GM21360 (cell line): ENCODE measurements around the gene PPP1R9A.

ENCODE experiments used
- ATAC-seq: cut with Tn5 transposase; IDR thresholded peaks from one replicate; pipeline ENCODE4 v1.9.1; 2021; ENCODE audit warnings: mild to moderate bottlenecking, moderate library complexity; ENCODE audit not compliant: unreplicated experiment

PPP1R9A gene

DNA sequence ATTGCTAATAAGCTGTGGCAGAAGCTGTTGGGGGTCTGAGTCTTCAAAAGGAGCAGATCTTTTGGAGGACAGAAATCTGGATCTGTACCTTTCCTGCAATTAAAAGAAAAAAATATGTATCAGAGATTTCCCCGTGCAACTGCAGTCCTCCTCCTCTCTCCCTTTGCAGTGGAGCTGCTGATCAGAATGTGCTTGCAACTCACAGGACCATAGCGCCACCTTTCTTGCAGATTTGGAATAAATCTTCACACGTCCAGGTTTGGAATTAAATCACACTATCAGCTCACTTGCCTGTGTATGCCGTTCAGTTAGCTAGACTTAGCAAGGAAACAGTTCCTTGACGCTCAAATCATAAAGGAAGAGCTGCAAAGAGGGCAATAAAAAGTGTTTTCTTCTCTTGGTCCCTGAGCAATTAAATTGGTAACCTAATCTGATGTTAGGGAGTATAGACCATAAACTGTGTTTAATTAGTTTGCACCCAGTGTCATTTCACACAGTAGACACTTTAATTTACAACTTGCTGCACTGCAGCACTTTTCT lies 339.5 kb downstream of the PPP1R9A start:
- peak; percentile 80 for ATAC-seq

DNA sequence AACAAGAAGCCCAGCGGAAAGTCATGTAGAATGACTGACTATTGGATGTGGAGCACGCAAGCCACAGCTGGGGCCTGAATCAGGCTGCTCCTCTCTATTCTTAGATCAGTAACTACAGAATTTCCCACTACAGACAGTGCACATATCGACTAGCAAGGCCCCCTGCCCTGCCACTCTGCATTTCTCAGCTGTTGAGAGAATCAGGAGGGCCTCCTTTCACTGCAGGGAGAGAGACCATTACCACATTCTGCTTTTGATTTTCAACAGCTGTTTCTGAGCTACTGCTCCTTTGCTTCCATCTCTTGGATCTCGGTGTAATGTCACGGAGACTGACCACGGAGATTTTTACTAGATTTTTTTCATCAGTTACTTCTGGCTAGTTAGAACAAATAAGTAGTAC lies 343.2 kb downstream of the PPP1R9A start:
- ATAC-seq: no peak

DNA sequence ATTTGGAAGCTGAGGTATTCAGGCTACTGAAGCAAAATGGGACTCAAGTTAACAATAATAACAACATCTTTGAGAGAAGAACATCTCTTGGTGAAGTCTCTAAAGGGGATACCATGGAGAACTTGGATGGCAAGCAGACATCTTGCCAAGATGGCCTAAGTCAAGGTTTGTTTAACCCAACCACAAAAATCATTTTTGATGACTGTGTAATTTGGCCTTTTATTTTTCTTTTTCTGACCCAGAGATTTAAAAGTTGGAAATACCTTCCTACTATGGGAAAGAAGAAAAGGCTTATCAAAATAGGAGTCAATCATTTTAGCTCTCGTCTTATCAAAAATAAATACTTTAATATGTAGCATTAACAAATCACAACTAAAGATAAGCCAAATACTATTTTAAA lies 344.6 kb downstream of the PPP1R9A start:
- ATAC-seq: no peak

DNA sequence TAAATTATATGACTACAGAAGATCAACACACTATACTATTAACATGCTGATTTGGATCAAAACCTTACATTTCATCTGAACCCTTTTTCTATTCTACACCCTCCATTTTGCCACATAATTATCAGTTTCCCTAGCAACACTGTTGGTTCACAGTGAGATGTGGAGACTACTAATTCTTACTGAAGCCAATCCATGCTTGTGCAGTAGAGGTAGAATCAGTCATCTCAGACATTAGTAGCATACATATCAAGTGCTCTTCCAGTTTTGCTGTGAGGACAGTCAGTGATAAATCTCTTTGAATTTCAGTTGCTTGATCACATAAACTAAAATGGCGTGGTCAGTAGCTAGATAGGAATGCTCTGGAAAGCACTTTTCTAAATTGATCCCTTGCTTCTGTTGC lies 346.6 kb downstream of the PPP1R9A start:
- no peak for ATAC-seq

DNA sequence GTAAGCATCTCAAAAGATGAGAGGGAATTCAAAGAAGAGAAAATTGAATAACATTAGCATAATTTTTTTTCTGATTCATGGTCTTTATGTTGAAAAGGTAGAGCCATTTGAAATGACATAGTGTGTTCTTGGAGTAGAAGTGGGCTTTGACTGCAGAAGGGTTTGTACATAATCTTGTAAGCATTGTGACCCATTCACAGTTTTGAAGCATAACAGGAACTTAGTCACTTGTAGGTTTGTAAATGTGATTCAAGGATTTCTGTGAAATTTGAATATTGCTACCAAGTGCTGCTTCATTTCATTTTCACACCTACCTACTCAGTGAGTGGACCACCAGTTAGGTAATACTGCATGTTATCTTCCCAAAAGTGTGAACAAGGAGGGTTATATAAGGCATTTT lies 348.3 kb downstream of the PPP1R9A start:
- ATAC-seq: no peak

DNA sequence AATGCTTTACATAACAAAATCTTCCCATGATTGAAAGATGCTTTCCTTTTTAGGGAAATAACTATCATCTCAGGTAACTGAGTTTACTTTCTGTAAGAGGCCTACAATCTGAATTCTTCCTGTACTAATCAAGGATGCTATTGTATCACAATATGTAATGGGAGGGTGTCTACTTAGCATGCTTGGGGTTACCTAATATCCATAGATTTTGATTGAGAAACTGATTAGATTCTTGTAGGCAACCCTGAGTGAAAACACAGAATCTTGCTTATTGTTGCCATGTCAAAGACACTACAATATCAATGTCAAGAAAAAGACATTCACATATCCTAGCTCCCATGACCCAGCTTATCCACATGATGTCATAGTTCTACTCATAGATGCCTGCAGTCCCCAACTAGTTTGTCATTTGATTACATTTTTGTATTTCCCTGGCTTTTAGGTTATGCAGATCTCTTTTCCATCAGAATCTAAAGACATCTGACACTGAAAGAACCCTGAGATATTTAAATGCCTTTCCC lies 354.6 kb downstream of the PPP1R9A start:
- no peak for ATAC-seq

DNA sequence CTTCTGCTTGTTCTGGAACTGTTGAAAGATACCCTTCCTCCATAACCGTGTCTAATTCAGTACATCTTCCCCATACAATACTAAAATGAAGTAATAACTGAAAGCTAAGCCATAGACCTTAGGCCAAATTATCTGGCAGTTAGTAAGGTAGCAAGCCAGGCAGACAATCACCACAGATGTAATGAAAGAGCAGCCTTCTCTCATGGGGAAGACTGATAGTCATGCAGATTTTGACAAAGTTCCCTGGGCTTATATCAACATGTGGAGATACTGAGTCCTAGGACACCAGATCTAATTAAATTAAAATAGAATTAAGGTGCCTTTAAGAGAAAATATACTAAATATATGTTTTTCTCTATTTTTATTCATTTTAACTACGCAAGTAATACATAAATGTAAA lies 355.5 kb downstream of the PPP1R9A start:
- ATAC-seq: no peak

DNA sequence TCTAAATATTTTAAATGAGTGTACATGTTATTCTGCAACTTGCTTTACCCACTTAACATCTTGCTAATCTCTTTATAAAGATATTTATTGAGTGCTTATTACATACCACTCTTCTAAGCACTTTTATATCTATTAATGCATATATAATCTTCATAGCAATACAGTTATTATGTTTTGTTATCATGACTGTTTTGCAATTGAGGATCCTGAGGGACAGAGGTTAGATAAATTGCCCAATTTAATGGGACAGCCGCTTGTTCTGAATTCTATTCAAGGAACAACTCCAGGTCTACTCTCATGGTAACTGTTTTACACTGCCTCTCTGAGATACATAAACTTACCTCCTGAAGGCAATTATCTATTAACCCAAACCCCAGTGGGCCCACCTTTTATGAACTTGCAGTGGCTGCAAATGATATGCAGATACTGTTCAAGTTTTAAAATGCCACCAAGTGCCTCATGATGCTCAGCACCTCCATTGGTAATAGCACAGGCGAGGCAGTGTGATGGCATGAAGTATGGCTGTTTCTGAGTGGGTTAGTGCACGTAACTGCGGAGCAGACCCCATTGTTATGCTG lies 356.5 kb downstream of the PPP1R9A start:
- ATAC-seq: no peak

DNA sequence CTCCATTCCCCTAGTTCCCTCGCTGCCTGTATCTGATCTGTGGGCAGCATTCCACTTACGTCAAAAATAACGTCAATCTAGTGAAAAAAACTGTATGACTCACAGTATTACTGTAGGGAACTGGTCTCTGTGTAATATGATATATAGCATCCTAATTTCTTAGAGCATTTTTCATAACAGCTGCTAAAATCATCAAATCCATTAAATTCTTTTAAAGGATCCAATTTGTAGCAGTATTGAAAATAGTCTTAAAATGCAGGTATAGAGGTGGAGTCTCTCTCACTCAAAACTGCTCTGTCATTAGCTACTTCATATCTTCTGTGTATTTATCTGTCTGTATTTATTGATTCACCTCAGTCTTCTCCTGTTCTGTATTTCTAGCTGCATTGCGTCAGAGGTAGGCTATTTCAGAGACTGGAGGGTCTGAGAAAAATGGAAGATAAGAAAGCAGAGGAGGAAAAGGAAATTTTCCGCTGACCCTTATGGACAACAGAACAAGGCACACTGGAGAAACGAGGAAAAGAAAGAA lies 357.0 kb downstream of the PPP1R9A start:
- ATAC-seq: no peak

DNA sequence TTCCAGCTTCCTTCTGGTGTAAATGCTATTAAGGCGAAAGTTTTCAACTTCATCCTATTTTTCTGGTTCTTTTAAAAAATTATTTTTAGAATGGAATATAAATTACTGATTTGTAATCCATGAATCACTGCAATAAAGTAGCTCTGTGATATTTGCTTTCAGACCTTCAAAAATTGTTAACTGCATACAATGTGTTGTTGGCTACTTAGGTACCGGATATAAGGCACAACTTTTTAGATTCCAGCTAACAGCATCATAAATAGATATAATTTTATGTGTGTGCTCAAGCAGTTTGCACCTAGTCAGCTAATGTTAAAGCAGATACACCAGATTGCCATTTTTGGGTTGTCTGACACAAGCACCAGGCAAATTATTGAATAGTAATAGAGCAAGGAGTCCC lies 358.2 kb downstream of the PPP1R9A start:
- no peak for ATAC-seq

DNA sequence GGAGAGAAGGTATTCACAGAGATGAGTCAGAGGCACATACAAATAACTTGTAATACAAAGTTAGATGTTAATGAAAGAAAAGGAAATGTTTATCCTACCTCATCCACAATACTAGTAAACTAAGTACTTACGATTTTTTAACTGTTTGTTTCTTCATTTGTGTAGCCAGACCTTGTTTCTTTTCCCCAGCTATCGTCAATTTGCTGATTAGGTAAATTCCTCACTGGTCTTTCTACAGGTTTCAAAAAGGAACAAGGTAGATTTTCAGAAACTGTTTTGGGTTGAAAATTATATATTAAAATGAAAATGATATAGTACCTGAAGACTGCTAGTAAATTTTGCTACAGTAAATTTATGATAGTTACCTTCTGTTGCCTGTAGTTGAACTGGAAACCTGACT lies 360.4 kb downstream of the PPP1R9A start:
- no peak for ATAC-seq

DNA sequence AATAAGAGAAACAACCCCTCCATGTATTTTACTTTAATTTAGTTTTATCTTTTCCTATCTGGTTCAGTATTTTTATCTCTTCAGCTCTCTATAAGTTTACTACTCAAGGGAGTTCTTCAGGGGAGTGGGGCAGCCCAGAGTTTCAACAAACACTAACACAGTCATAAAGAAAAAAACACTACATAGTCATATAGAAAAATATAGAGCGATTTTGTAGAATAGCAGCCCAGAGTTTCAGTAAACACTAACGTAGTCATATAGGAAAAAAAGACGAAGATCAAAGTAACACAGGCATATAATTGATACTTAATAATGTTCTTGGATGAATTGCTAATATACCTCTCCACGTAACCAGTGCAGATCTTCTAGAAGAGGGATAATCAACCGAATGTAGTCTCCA lies 362.2 kb downstream of the PPP1R9A start:
- no peak for ATAC-seq

DNA sequence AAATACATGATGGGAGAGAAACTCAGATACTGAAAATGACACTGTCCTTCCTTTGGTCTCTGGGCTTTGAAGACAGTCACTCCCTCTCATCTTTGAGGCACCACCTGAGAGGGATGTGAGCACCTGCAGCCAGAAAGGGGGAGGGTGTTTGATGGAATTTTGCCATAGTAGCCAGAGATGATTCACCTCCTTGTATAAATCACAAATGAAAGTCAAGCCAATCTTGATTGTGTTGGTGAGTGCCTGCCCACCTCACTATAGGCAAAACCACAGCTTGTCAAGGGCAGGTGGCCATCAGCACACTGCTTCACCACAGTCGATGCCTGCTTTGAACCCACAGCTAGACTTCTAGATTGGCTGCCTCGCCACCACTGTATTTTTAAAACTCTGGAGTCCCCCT lies 368.7 kb downstream of the PPP1R9A start:
- ATAC-seq: no peak

DNA sequence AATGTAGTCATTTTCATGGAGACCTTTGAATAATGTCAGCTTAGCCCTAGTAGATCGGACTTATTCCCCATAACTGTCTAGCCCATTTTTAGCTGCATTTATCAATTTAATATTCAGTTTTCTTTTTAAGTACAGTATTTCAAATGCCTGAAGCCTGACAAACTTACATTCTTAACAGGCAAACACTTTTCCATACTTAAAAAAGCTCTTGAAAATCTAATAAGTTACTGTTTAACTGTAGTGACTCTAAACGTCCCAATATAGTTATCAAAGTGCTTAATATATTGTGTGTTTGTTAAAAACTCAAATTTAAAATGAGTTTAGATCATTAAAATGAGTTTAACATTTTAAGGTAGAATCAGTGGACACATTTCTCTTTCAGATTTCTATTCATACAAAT lies 372.0 kb downstream of the PPP1R9A start:
- ATAC-seq: no peak

DNA sequence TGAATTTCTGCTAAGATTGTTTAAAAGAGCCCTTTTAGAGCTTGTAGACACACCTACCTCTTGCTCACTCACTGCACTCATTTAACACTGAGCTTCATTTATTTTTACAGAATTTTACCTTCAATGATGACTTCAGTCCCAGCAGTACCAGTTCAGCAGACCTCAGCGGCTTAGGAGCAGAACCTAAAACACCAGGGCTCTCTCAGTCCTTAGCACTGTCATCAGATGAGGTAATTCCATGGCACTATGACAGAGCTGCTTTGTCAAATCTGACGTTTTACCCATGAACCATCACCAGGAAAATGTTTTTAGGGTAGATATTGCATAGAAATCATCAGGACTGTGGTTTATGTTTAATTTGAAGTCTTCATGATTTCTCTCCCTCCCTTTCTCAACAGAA lies 378.7 kb downstream of the PPP1R9A start:
- ATAC-seq: no peak

DNA sequence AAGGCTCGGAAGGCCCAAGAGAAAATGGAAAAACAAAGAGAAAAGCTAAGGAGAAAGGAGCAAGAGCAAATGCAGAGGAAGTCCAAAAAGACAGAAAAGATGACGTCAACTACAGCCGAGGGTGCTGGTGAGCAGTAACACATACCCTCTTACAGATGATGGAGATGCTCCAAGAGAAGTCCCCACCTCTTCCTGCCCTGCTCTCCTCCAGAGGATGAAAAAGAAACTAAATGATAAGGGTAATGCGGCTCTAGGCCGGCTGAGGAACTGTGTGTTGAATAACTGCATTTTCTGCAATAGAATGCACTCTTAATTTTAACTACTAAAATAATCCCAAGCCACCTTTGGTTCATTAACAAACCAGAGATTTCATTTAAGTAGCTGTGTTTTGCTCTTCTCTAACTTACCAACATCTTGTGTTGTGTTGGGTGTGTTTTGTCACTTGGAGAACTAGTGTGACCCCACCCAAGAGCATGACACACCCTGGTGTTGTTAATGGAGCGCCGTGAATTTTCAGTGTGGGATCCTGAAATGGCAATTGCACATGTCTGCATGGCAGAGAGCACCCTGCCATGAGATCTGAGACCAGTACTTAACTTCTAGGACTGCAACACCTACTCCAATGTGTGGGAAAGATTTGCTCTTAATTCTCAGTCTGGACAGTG lies 382.9 kb downstream of the PPP1R9A start:
- ATAC-seq: no peak

DNA sequence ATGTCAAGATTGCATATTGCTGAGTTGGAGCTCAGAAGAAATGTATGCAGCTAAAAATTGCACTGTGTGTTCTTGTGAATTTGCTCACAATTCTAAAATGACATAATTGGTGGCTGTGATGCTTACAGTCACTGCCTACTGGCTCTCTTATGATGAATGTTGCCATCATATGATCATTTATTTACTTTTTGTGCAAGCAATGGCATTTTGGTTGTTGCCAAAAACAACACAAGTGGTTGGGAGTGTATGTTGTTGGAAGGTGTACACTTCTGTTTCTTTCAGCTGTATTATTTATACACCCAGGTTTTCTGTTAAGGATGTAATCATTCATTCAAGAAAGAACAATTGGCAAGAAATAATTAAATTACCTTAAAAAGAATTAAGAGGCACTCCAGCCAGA lies 388.0 kb downstream of the PPP1R9A start:
- no peak for ATAC-seq

DNA sequence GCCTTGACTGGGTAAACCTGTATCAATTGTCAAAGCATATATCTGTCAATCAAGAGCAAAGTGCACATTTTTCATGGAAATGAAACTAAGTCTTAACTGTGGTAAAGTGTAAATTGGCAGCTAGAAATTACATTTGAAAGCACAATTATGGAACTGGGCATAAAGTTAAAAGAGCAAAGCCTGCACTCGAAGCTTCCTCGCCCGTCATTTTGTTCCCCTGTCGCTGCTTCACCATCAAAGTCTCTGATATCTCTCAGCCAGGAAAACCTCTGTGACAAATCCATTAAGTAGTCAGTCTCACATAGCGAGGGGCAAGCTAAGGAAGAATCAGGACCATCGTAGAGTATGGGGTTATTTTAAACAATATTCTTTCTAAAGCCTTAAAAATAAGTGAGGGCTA lies 389.1 kb downstream of the PPP1R9A start:
- no peak for ATAC-seq

DNA sequence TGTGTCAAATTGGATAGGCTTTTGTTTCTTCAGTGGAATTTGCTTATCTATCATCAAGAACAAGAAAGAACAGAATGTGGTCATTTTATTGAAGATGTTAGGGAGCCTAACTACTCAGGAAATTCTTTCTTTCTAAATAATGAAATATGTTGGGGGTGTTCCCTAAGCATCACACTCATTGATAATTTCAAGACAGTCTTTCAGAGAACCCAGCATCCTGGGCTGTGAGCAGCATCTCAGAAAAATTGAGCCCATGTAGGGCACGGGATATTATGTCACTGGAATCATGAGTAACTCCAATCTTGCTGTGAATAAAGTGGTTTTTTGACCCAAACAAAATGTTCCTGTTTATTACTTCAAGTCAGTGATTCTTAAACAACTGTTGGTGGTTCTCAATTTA lies 389.6 kb downstream of the PPP1R9A start:
- ATAC-seq: no peak

DNA sequence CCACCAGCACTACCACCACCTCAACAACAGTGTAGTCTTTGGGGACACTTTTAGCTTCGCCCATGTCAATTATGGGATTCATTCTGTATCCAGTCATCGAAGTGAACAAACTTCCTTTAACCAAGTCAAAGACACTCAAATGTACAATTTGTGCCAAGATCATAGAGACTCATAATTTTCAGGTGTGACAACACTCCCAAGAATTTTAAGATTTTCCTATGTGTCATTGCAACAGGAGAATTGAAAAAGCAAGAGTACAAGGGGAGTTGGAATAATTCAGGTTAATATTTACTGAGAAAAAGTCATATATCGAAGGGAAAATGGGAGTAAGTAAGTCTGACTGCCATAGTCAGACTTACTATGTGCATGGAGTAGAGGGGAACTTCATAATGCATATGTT lies 390.7 kb downstream of the PPP1R9A start:
- no peak for ATAC-seq

DNA sequence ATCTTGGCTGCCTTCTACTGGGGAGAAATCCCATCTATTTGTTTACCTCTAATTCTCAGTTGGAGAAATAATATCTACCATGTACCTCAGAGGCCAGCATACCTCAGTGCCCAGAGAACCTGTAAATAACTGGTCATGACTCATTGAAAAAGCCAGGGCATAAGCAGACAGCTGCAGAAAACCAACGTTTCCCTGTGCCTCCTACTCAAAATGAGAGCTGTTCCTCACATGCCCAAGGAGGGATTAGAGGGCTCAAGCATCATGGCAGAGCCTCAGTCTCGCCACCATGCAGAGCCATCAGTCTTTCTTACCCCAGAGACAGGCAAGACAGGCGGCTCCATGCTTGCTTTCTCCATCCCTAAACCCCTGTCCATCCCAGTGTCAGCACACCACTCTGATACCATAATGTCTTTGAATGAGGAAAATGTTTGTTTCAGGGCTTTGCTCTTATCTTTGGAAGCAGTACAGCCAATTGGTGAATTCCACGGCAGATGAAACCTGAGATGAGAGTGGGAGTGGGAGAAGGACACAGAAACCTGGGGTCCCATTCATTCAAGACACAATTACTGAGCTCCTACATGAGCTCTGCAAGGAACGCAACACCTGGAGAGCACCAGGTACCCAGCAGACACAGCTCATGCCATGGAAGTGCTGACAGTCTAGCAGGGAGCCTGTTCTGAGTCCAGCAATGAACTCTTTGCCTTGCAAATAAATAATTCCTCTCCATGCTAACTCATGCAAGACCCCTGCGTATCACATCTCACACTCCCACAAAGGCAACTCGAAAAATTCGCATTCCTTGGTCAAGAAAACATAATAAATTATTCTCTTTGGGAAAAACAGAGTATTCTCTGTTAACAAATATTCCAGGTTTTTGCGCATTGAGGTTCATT lies 395.9 kb downstream of the PPP1R9A start:
- ATAC-seq: no peak
